PC-3 (cell line): ENCODE data around the gene NPHS2. TPM values are rescaled to one million over a fixed set of nuclear protein-coding genes. Genes with fewer than 3 reads are reported as not detected.

Source experiments
- ATAC-seq: fragments of 200-7000 bp; cut with Tn5 transposase; 2 replicates; pipeline ENCODE4 v1.9.1; 2020; ENCODE audit warnings: mild to moderate bottlenecking, moderate library complexity
- BruUV-seq: library from RNA; stranded (reverse); fragments of 400-500 nt; replicated peaks from 2 replicates; lab custom pipeline; 2021; lab: Mats Ljungman, UMichigan
- CTCF ChIA-PET: fragments of 300-600 bp; sonication (Branson Sonifier 250); formaldehyde crosslinking; loops from one replicate; lab custom pipeline; 2022; ENCODE audit warnings: antibody characterized with exemption; lab: Charles Lee
- POLR2A ChIA-PET: fragments of 300-600 bp; sonication (Branson Sonifier 250); formaldehyde crosslinking; loops from one replicate; lab custom pipeline; 2022; ENCODE audit warnings: antibody characterized with exemption; ENCODE audit not compliant: unreplicated experiment; lab: Charles Lee
- DNase-seq: peaks from one replicate; pipeline ENCODE4 v3.0.0-alpha.2; 2015
- H2AFZ ChIP-seq: fragments of 300-600 bp; sonication (generic); 2 replicates; pipeline ENCODE4 v1.6.0; 2016; ENCODE audit warnings: antibody characterized with exemption, low read length
- H3F3A ChIP-seq: fragments of 300-600 bp; sonication (generic); one replicate; pipeline ENCODE4 v1.6.0; 2017; ENCODE audit warnings: antibody characterized with exemption, low read length, control low read depth, mild to moderate bottlenecking; ENCODE audit not compliant: unreplicated experiment
- H3K27ac ChIP-seq: fragments of 300-600 bp; sonication (generic); 2 replicates; pipeline ENCODE4 v1.5.1; 2016; ENCODE audit warnings: mild to moderate bottlenecking, low read length
- H3K27me3 ChIP-seq: fragments of 300-600 bp; sonication (generic); 2 replicates; pipeline ENCODE4 v1.6.1; 2016; ENCODE audit warnings: low read length, mixed read lengths
- H3K36me3 ChIP-seq: fragments of 300-600 bp; sonication (generic); 2 replicates; pipeline ENCODE4 v1.6.1; 2016; ENCODE audit warnings: low read depth, mixed run types, low read length, mixed read lengths
- H3K4me1 ChIP-seq: fragments of 300-600 bp; sonication (generic); 2 replicates; pipeline ENCODE4 v1.5.1; 2016; ENCODE audit warnings: low read length; ENCODE audit not compliant: insufficient read depth
- H3K4me2 ChIP-seq: fragments of 300-600 bp; sonication (generic); 2 replicates; pipeline ENCODE4 v1.6.0; 2016; ENCODE audit warnings: low read length
- H3K4me3 ChIP-seq: fragments of 300-600 bp; sonication (generic); 2 replicates; pipeline ENCODE4 v1.5.1; 2016; ENCODE audit warnings: mild to moderate bottlenecking, low read length, mixed read lengths
- H3K79me2 ChIP-seq: fragments of 300-600 bp; sonication (generic); 2 replicates; pipeline ENCODE4 v1.6.1; 2017; ENCODE audit warnings: low read length, mixed read lengths
- H3K9ac ChIP-seq: fragments of 300-600 bp; sonication (generic); 2 replicates; pipeline ENCODE4 v1.6.0; 2016; ENCODE audit warnings: mild to moderate bottlenecking, low read length
- H3K9me2 ChIP-seq: fragments of 300-600 bp; sonication (generic); replicated peaks from 2 replicates; pipeline ENCODE4 v1.6.1; 2016; ENCODE audit warnings: mixed run types, low read length, mixed read lengths
- H3K9me3 ChIP-seq: fragments of 300-600 bp; sonication (generic); 2 replicates; pipeline ENCODE4 v1.6.1; 2016; ENCODE audit warnings: low read length, mixed read lengths
- H4K20me1 ChIP-seq: fragments of 300-600 bp; sonication (generic); 2 replicates; pipeline ENCODE4 v1.6.1; 2016; ENCODE audit warnings: low read length, mixed read lengths
- CTCF ChIP-seq: fragments of 300-600 bp; sonication (generic); conservative IDR thresholded peaks from 2 replicates; pipeline ENCODE4 v1.5.1; 2017; ENCODE audit warnings: antibody characterized with exemption, low read depth, mild to moderate bottlenecking, low read length
- EZH2 ChIP-seq: fragments of 300-600 bp; sonication (generic); IDR thresholded peaks from one replicate; pipeline ENCODE4 v1.6.1; 2017; ENCODE audit warnings: antibody characterized with exemption, mild to moderate bottlenecking, low read length; ENCODE audit not compliant: unreplicated experiment
- EZH2phosphoT487 ChIP-seq: fragments of 300-600 bp; sonication (generic); IDR thresholded peaks from 2 replicates; pipeline ENCODE4 v1.6.1; 2018; ENCODE audit warnings: mild to moderate bottlenecking, antibody characterized with exemption, low read length, borderline replicate concordance
- intact Hi-C: fragments of 100-400 bp; cut with micrococcal nuclease; formaldehyde crosslinking; loops from 2 replicates; pipeline ENCODE4 v1.9.0; 2023
- total RNA-seq: library from RNA; depleted of rRNA; stranded (reverse); fragments of >200 nt; gene quantifications from 2 replicates; pipeline ENCODE4 v1.2.3, GENCODE V29; 2014

NPHS2 gene
- total RNA-seq, 1 experiment from 2014 or later: not detected

GRCh38 chr1:179587336-179587735 lies 11.6 kb upstream of the NPHS2 start:
- no peak for ATAC-seq
- no peak for DNase-seq
- BruUV-seq: no TSS peak
- intact Hi-C loops: no loop called here
- H4K20me1 ChIP-seq: no peaks in the 10 kb centered on the region
- H3K9me2 ChIP-seq: no peaks in the 10 kb centered on the region
- H3K4me3 ChIP-seq: no peak overlapping the region
- H3K36me3 ChIP-seq: no peaks in the 10 kb centered on the region
- no peaks in the 10 kb centered on the region for H3K4me1 ChIP-seq
- no peaks in the 10 kb centered on the region for H3K9me3 ChIP-seq
- H2AFZ ChIP-seq: no peak overlapping the region
- POLR2A ChIA-PET: no interaction called here
- H3F3A ChIP-seq: no peaks in the 10 kb centered on the region
- no peak overlapping the region for H3K4me2 ChIP-seq
- peaks cover 33% of the 10 kb centered on the region for H3K27me3 ChIP-seq
- no peak overlapping the region for H3K27ac ChIP-seq
- CTCF ChIA-PET: no interaction called here
- no peaks in the 10 kb centered on the region for H3K79me2 ChIP-seq
- H3K9ac ChIP-seq: no peak overlapping the region
- TF ChIP-seq EZH2phosphoT487: no peak
- TF ChIP-seq EZH2: no peak
- TF ChIP-seq CTCF: no peak

- POLR2A ChIA-PET: no interaction called here
- TF ChIP-seq EZH2phosphoT487 (no peak), CTCF (peak; percentile 45; the same call in 1 of the 2 replicates), EZH2 (peak; percentile 57)
- H3K9ac ChIP-seq: no peak overlapping the region
- DNase-seq: peak; percentile 13
- 0 out of 2 replicates have a peak overlapping the region, but pooled peaks have one; percentile 26 for H2AFZ ChIP-seq
- BruUV-seq: no TSS peak
- no peak overlapping the region for H3K27ac ChIP-seq
- CTCF ChIA-PET: no interaction called here
- no peaks in the 10 kb centered on the region for H3K9me2 ChIP-seq
- H4K20me1 ChIP-seq: no peaks in the 10 kb centered on the region
- H3K79me2 ChIP-seq: no peaks in the 10 kb centered on the region
- ATAC-seq: peak; percentile 46
- intact Hi-C loops: no loop called here
- H3K9me3 ChIP-seq: no peaks in the 10 kb centered on the region
- no peaks in the 10 kb centered on the region for H3K4me1 ChIP-seq
- H3F3A ChIP-seq: no peaks in the 10 kb centered on the region
- H3K4me3 ChIP-seq: peak overlapping the region; percentile 40; the same call in 1 of the 2 replicates
- peak overlapping the region; percentile 61 for H3K4me2 ChIP-seq
- H3K36me3 ChIP-seq: no peaks in the 10 kb centered on the region
- peaks cover 36% of the 10 kb centered on the region for H3K27me3 ChIP-seq
Measured at GRCh38 chr1:179586107-179586823, 10.5 kb upstream of the NPHS2 start.

DNA sequence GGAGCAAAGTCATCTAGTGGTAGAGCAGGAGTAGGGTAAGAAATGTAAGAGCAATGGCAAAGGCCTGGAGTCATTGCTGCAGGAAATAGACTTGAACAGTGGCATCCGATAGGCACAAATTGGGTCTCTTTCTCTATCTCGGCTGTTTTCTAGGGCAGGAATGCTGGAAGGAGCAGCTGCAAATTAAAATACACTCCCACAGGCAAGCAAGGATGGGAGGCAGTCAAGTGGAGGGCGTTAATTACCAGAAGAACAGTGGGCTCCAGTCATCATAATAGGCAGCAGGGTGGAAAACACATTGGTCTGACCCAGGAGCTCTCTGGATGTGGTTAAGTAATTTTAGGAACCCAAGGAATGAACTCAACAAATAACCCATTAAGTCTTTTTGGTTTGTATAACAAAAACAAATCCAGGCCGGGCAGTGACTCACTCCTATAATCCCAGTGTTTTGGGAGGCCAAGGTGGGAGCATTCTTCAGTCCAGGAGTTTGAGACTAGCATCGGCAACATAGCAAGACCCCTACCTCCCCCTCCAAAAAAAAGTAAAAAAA lies 8.1 kb upstream of the NPHS2 start:
- Histone ChIP-seq H3K9ac (no peak overlapping the region), H3K4me3 (no peak overlapping the region), H2AFZ (no peak overlapping the region), H3K36me3 (no peaks in the 10 kb centered on the region), H3K9me2 (no peaks in the 10 kb centered on the region), H4K20me1 (no peaks in the 10 kb centered on the region), H3K27me3 (peaks cover 36% of the 10 kb centered on the region), H3K79me2 (no peaks in the 10 kb centered on the region), H3K4me2 (no peak overlapping the region), H3K9me3 (no peaks in the 10 kb centered on the region), H3K27ac (no peak overlapping the region), H3F3A (no peaks in the 10 kb centered on the region), H3K4me1 (no peaks in the 10 kb centered on the region)
- BruUV-seq: no TSS peak
- TF ChIP-seq EZH2 (no peak), CTCF (no peak), EZH2phosphoT487 (no peak)
- ATAC-seq (no peak), DNase-seq (no peak)
- ChIA-PET CTCF (interaction anchor here (0.6 kb wide), 1 partner anchor 67 kb away, joined by 3 read pairs; no protein-coding TSS in a partner anchor), POLR2A (no interaction called here)
- intact Hi-C loops: no loop called here
